ENCODE measurements around the gene EPHB1.

EPHB1 gene

DNA sequence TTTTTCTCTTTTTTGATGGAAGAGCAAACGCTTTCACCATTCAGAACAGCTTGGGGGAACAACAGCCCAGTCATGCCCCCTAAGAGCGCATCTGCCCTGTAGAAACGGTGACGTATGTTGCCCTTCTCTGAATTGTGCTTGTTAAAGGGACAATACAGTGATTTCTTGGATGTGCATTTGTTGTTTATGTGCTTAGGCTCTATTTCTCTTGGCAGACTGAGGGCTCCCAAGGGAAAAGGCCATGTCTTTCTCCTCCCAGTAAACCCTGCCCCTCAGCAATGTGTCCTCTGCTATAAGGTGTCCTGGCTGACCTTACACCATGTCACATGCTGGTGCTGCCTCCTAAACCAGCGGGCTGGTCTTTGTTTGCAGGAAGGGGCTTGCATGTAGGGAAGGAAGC, 346.1 kb downstream of the EPHB1 start:
- in situ Hi-C loops (cut with HindIII; ENCODE audit: low sequenced_read_pairs), result no loop called here

DNA sequence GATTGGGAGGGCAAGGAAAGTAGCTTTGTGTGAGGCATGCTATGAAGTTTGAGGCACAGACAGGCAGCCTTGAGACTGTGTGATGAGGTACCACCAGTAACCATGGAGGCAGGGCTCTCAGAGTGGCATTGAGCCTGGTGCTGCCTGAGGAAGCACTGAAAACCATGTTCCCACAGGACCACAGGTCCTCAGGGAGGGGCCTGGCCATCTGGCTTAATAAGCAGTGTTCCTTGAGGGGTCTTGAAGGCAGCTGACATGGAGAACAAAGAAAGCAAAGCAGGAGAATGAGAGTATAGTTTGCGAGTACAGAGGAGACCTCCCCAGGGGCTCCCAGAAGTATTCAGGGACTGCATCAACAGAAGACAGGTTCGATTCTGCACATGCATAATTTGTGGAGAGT, 346.6 kb downstream of the EPHB1 start:
- in situ Hi-C loops (cut with HindIII; ENCODE audit: low sequenced_read_pairs), result no loop called here

DNA sequence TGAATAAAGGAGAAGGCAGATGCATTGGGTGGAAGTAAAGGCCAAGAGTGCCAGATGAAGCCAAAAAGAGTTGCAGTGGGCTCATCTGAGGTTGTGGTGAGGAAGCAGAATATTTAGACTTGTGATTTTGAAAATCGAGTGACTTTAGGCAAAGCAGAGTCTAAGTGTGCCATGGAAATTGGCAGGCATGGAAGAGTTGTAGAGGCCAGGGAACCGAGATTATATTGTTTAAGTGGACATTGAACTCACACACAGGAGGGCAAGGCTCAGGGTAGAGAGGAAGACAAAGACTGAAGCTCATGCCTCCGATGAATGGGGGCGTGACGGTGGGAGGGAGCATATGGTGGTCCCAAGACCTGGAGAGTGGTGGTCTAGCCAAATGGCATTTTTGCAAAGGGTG, 347.5 kb downstream of the EPHB1 start:
- in situ Hi-C loops (cut with HindIII; ENCODE audit: low sequenced_read_pairs), result no loop called here

DNA sequence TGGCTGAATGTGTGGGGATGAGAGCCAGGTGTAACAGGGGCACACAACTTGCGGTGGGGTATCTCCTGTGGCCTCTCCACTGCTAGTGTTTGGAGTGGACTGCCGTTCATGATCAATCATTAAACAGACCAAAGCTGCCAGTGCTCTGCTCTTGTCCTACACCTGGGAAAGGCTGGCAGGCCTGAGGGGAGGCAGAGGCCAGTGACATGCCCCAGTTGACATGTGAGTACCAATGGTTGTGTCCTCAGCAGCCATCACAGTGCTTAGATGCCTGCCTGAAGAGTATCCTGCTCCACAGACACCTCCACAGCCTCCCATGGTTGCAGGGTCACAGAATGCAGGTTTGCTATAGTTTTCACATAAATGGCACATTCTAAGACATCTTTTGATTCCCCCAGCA, 348.4 kb downstream of the EPHB1 start:
- in situ Hi-C loops (cut with HindIII; ENCODE audit: low sequenced_read_pairs), result no loop called here

DNA sequence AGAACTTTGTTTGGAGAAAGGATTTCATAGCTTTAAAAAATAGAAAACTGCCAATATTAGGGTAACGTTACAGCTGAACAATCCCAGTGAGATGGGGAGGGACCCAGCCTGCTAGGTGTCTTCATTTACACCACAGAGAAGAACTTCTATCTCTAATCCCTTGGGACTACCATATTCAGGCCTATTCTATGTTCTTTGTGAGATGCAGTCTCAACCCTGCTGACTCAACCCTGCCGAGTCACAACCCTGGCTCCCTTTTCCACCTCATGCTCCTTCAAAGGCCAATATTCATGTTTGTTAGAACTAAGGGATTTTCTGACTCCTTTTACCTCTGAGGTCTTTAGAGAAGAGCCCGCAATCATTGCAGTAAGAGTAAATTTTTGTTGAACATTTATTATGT, 350.5 kb downstream of the EPHB1 start:
- in situ Hi-C loops (cut with HindIII; ENCODE audit: low sequenced_read_pairs), result no loop called here

DNA sequence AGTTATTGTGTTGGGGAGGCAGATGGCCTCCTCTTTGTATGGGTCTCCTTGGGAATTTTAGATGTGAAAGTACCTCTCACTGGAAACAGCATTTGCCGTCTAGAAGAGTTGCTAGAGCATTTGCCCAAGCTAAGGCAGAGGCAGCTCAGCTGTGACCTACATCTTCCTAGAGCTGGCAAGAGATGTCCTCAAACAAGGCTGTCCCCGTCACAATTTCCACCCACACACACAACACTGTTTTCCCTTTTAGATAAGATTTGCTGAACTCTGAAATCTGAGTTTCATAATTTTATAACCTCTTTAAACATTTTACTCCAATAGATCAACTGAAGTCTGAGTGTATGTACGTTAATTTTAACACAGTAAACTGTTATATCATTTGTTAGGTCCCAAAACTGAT, 352.6 kb downstream of the EPHB1 start:
- in situ Hi-C loops (cut with HindIII; ENCODE audit: low sequenced_read_pairs), result no loop called here

DNA sequence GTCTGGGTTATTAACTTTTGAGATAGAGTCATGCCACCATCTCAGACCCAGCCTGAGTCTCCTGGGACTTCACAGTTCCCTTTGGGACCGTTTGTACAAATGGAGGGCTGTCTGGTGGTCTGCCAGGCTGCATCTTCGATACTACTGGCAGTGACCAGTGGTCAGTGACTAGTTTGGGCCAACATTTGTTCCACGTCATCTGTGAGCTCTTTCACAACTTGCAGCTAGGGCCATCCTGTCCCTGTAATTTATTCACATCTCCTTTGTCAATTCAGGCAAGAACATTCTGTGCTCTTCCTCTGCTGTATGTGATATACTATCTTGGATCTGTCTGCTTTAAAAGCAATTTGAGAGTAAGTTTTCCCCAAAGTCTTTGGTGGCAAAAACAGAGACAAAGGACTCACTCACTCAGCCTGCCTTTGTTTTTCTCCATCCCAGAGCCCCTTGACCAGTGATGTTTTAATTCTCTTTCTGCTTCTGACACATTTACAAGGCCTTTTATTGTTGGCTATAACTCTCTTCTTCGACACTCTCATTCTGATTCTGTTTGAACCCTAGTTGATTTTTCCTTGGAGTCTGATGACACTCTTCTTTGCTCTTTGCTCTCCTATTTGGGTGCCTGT, 353.4 kb downstream of the EPHB1 start:
- in situ Hi-C loops (cut with HindIII; ENCODE audit: low sequenced_read_pairs), result no loop called here

DNA sequence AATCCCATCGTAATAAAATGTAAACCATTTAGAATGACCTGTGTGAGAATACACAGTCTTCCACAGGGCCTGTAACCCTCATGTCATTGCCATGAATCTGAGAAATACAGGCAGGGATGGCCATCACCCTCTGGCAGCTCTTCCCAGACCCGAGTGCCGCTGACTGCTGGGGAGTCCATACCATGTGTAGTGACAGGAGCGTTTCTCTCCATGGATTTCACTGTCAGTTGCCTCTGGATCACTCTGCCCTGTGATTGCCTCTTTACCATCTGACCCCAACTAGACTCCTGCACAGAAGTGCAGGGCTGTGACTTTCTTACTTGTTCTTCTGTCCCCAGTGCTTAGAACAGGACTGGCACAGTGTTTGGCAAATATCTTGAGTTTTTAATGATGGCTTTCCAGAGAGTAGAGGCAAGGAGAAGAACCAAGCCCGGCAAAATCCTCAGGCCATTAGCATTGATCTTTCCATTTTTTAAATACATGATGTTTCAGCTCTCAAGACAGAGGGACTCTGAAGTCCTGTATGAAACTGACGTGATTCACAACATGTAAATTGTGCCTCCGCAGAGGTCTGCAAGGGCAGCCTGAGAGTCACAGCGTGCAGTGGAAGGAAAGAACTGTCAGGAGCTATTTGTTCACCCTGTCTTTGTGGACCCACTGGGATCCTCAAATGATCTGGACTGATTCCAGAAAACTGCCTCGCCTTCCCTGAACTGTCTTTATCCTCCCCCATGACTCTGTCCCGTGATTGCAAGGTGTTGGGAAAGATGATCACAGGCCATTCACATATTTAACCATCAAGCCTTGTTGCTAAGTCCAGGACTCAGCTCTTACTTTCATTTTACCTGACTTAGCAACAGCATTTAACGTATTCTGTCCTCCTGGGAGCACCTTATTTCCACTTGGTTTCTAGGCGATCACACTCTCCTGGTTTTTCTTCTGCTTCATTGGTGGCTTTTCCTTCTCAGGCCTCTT, 354.9 kb downstream of the EPHB1 start:
- in situ Hi-C loops (cut with HindIII; ENCODE audit: low sequenced_read_pairs), result no loop called here

DNA sequence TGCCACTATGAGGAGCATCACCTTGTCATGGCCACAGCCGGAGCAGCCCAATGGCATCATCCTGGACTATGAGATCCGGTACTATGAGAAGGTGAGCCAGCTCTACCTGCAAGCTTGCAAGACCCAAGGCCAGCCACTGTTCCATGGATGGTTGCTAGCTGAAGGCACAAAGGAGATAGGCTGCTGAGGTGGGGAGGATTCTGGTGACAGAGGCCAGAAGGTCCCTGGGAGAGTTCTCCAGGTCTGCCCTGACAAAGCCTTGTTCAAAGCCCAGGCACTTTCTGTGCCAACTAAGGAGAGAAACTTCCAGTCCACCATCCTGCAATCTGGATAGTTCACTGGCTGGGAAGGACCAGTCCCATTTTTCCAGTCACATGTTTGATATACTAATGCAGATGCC, 359.1 kb downstream of the EPHB1 start:
- in situ Hi-C loops (cut with HindIII; ENCODE audit: low sequenced_read_pairs), result no loop called here

DNA sequence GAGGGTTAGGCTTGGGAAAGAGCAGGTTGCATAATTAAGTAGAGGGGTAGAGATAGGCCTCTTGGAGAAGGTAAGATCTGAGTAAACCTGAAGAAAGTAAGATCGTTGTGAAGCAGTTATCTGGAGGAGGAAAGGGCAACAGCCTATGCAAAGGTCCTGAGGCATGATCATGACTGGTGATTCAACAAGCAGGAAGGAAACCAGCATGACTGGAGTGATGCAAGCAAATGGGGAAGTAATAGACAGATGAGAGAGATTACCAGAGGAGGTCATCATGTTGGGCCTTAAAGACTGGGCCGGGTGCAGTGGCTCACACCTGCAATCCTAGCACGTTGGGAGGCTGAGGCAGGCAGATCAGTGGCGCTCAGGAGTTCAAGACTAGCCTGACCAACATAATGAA, 360.2 kb downstream of the EPHB1 start:
- in situ Hi-C loops (cut with HindIII; ENCODE audit: low sequenced_read_pairs), result no loop called here

DNA sequence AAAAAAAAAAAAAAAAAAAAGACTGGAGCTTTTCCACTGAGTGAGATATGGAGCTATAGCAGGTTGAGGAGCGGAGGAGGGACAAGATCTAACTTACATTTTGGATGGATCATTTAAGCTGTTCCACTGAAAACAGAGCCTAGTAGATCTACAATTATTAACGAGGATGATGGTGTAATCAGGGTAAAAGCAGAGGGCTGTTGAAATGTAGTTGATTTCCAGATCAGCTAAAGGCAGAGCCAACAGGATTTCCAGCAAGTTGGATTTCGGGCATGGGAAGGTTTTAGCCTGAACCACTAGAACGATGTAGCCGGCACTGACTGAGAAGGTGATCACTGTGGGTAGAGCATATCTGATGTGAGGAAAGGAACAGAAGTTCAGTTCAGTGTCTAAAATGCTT, 360.7 kb downstream of the EPHB1 start:
- in situ Hi-C loops (cut with HindIII; ENCODE audit: low sequenced_read_pairs), result no loop called here

DNA sequence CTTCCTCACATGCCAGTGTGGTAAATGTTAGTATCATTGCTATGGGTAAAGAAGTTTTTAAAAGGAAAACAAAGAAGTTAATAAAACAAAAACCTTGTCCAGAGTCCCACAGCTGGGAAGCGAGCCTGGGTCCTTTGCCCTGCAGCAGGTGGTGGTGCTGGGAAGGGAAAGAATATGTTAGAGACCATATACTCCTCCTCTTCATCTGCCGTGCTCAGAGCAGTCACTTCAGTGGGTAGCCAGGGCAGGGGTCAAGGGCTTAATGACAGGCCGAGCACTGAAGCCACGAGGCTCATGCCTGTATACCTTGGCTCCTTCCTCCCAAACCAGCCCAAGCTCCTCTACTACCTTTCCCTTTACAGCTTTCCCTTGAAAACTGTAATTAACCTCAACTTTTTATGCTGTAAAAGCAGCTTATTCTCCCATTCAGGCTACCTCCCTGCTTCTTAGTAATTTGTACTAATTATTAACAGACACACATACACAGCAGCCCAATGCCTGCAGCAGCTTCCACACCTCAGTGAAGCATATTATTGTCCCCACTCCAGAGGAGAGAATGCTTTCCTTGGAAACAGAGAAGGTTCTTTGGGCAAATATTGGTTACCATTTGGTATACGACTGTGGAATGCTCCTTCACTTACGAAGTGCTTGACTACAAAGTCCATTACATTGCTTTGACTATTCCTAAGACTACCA, 362.1 kb downstream of the EPHB1 start:
- in situ Hi-C loops (cut with HindIII; ENCODE audit: low sequenced_read_pairs), result no loop called here

DNA sequence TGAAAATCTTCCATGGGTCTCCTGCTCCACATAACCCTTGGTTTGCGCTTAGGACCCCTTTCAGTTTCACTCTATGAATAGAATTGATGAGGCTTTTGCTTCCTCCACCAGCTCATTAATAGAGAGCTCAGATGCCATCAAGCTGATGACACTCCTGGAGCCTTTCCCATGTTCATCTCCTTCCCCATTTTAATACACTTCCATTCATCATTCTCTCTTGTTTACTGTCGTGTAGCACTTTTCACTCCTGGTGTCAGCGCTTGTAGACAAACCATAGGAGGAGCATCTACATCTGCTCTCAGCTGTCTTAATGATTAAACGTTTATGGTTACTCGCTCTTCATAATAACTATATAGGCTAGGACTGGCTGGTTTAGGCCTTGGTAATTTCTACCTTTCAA, 363.5 kb downstream of the EPHB1 start:
- in situ Hi-C loops (cut with HindIII; ENCODE audit: low sequenced_read_pairs), result no loop called here

DNA sequence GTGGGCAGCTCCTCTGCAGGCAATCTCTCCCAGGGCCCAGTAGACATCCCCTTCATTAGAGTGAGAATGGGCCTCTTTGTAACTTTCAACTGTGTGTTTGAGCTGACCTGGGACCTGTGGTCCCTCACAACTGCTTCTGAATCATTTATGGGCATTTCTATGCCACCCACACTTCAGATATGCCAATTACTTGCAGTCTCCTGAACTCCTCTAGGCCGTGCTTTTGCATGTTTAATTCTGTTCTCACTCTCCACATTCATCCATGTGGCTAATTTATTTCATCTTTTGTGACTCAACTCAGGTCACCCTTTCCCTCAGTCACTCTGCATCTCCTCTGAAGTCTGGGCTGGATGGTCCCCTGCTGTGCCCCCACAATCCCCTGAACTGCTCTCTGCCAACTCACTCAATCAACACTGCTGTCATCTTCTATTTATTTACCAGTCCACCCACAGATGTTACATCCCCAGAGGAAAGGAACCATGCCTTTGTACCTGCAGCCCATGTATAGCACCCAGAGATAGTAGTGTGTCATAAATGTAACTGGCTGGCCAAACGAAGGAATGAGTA, 364.7 kb downstream of the EPHB1 start:
- in situ Hi-C loops (cut with HindIII; ENCODE audit: low sequenced_read_pairs), result no loop called here

DNA sequence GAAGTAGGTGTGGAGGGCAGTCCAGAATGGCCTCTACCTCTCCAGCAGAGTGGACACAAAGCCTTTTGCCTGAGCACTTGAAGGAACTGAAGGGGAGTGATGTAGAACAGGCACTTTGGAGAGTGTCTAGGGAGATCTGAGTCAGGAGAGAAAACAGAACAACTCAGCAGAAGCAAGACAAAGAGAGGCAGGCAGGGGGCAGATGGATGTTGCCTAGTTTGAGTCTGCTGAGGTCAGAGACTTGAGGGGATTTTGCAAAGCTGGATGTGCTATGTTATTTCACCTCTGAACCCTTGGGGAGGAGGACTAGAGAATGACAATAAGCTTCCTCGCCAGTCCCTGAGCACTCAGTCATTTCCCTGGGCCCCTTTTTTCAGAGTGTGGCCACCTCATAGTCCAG, 366.4 kb downstream of the EPHB1 start:
- in situ Hi-C loops (cut with HindIII; ENCODE audit: low sequenced_read_pairs), result no loop called here

DNA sequence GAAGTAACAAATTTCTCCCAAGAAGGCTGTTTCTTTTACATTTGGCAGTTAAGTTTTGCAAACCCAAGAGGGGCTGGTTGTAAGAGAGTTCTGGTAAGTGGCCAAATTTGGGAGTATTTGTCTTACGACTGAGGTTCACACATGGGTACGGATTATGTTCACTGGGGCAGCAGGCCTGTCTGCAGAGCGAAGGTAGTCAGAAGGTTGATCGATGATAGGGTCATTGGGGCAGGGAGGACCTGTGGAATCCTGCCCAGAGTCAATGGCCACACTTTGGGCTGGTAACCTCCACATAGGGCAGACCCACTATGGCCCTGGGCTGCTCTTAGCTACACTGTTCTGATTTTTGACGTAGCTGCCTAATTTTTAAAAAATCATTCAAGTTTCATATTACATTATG, 368.6 kb downstream of the EPHB1 start:
- in situ Hi-C loops (cut with HindIII; ENCODE audit: low sequenced_read_pairs), result no loop called here

DNA sequence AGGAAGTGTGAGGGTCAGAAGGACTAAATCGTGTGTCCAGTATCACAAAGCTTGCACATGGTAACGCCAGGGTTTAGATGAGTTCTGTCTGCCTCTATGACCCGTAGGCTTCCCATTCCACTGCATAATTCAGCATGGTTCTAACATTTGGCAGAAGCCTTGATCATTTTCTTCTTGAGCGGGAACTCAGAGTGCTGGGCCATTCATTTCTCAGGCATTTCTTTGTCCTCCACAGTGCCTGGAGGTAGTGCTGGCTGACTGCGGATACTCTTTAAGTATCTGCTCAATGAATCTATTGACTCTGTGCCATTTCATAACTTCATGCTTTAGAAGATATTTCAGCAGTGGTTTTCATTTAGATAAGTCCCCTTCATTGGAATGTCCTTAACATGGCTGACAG, 370.2 kb downstream of the EPHB1 start:
- in situ Hi-C loops (cut with HindIII; ENCODE audit: low sequenced_read_pairs), result no loop called here

DNA sequence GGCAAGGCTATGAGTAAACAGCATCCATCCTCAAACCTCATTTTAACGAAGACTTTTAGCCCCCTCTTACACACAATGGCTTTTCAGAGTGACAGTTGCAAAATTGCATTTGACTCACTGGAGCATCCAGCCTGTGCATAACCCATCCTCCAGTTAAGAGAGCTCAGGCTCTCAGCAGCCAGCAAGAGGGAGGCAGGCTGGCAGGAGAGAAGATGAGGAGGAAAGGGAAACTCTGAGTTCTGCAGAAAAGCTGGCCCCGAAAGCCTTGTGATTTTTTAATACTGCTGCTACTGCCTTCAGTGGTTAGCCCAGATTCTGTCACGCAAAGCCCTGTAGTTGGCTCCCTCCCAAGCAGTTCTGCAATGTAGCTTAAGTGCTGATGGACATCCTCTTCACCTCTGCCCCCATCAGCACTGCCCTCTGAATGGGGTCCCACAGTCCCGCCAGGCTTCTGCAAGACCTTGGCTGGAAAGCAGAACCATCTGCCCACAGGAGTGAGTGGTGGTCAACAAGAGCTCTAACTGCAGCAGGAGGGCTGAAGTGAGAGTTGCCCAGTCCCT, 371.3 kb downstream of the EPHB1 start:
- in situ Hi-C loops (cut with HindIII; ENCODE audit: low sequenced_read_pairs), result no loop called here

DNA sequence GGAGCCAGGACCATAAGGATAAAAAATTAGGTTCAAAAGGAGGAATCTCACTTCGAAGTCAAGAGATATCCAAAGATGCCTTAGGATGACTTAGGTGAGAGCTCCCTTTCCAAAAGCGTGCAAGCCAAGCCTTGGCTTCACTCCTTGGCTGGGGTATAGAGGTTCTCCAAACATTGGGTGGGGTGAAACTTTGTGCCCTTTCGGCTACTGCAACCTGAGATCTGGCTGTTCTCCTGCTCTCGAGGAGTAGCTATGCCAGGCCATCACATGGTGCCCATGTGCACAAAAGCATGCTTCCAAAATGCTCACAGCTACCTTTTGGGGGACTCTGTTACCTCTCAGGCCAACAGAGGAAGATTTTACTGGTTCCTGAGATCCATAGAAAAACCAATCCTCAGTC, 373.8 kb downstream of the EPHB1 start:
- in situ Hi-C loops (cut with HindIII; ENCODE audit: low sequenced_read_pairs), result no loop called here

DNA sequence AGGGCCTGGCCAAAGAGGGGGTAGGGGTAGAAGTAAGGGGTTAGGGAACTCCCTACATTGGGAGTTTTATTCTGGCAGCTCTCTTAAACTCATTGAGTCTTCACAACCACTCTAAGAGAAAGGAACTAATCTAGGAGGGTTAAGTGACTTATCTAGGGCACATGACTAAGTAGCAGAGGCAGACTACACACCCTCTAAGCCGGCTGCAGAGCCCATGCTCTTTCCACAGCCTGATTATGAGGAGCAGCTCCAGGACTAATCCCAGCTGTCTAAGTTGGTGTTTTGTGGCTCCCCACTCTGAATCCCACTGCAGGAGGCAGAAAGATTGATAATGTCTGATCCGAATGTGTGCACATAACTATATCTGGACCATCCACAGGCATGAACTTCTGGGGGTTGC, 374.6 kb downstream of the EPHB1 start:
- in situ Hi-C loops (cut with HindIII; ENCODE audit: low sequenced_read_pairs), result no loop called here

DNA sequence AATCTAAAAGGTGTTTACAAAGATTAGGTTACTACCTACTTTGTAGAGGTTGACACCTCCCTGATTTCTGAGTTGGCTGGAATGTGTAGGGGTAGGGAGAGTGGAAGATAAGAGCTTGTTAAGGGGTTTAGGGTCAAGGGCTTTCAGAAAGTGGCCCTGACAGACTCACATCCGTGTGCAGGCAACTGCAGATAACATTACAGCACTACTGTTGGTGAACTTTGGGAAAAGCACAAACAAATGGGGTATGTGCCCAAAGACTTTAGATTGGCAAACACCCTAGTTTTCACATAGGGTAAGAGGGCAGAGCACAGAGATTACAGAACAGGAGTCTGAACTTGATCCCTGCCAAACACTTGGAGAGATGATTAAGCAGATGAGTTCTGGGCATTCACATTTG, 375.7 kb downstream of the EPHB1 start:
- in situ Hi-C loops (cut with HindIII; ENCODE audit: low sequenced_read_pairs), result no loop called here

Data from DLD1 (cell line).